Chondrocyte (in vitro differentiated cells): Measurements from ENCODE around the gene MRPS30. TPM values are rescaled to one million over a fixed set of nuclear protein-coding genes. Genes with fewer than 3 reads are reported as not detected.

Experiments
- DNase-seq: peaks from one replicate; pipeline ENCODE4 v3.0.0; 2021; ENCODE audit warnings: mixed read lengths, low spot score
- H3K27ac Mint-ChIP-seq: one replicate; pipeline ENCODE4 v1.8.0; 2021; ENCODE audit warnings: mild to moderate bottlenecking, moderate library complexity, mixed read lengths; ENCODE audit not compliant: unreplicated experiment
- H3K27me3 Mint-ChIP-seq: 2 replicates; pipeline ENCODE4 v1.8.0; 2021; ENCODE audit warnings: low read depth, mixed read lengths
- H3K36me3 Mint-ChIP-seq: 2 replicates; pipeline ENCODE4 v1.8.0; 2021; ENCODE audit warnings: low read depth, mixed read lengths
- H3K4me1 Mint-ChIP-seq: 2 replicates; pipeline ENCODE4 v1.8.0; 2021; ENCODE audit warnings: low read depth, mild to moderate bottlenecking, mixed read lengths
- H3K4me3 Mint-ChIP-seq: one replicate; pipeline ENCODE4 v1.8.0; 2021; ENCODE audit warnings: mild to moderate bottlenecking, moderate library complexity, mixed read lengths; ENCODE audit not compliant: unreplicated experiment
- H3K9me3 Mint-ChIP-seq: 2 replicates; pipeline ENCODE4 v1.8.0; 2021; ENCODE audit warnings: low read depth, mixed read lengths
- total RNA-seq: library from RNA; stranded (reverse); gene quantifications from 3 replicates; pipeline ENCODE4 v1.2.1, GENCODE V29; 2021
- TF ChIP-seq, protein P1 (sequence below): fragments of 200-600 bp; sonication (generic); IDR thresholded peaks from 2 replicates; pipeline ENCODE4 v1.5.0; 2021; ENCODE audit warnings: antibody characterized with exemption, mild to moderate bottlenecking, moderate library complexity

MRPS30 gene
- total RNA-seq, 1 donor from 2014 or later: 30.3 TPM

- Mint-ChIP-seq H3K27me3 (peaks cover 1% of the 10 kb centered on the region), H3K4me1 (peaks cover 9% of the 10 kb centered on the region), H3K27ac (no peak overlapping the region), H3K4me3 (no peak overlapping the region), H3K36me3 (peaks cover 4% of the 10 kb centered on the region), H3K9me3 (peaks cover 26% of the 10 kb centered on the region)
- DNase-seq: no peak
- TF ChIP-seq, protein P1, sequence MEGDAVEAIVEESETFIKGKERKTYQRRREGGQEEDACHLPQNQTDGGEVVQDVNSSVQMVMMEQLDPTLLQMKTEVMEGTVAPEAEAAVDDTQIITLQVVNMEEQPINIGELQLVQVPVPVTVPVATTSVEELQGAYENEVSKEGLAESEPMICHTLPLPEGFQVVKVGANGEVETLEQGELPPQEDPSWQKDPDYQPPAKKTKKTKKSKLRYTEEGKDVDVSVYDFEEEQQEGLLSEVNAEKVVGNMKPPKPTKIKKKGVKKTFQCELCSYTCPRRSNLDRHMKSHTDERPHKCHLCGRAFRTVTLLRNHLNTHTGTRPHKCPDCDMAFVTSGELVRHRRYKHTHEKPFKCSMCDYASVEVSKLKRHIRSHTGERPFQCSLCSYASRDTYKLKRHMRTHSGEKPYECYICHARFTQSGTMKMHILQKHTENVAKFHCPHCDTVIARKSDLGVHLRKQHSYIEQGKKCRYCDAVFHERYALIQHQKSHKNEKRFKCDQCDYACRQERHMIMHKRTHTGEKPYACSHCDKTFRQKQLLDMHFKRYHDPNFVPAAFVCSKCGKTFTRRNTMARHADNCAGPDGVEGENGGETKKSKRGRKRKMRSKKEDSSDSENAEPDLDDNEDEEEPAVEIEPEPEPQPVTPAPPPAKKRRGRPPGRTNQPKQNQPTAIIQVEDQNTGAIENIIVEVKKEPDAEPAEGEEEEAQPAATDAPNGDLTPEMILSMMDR: no peak
Measured at GRCh38 chr5:44794371-44794770, 14.4 kb upstream of the MRPS30 start.

DNA sequence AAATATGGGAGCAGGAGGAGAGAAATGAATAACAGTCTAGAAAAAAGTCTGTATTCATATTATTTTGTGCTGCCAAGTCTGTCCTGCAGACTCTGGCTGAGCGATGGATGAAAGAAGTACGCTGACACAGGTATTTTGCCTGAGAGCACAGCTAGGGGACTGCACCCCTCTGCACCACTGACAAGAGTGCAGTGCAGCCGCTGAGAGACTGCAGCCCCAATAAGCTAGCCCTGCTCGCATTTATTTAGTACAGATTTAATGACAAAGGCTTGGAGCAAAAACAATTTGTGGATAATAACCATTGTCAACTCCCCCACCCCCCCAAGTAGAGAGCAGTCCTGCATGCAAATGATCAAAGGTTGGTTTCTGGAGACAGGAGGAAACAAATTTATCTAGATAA lies 13.3 kb upstream of the MRPS30 start:
- peaks cover 26% of the 10 kb centered on the region for H3K9me3 Mint-ChIP-seq

GRCh38 chr5:44797841-44798240 lies 10.9 kb upstream of the MRPS30 start:
- TF ChIP-seq, protein P1: no peak
- H3K4me1 Mint-ChIP-seq: no peaks in the 10 kb centered on the region
- no peak overlapping the region for H3K27ac Mint-ChIP-seq
- peaks cover 18% of the 10 kb centered on the region for H3K9me3 Mint-ChIP-seq
- peaks cover 4% of the 10 kb centered on the region for H3K36me3 Mint-ChIP-seq
- no peak overlapping the region for H3K4me3 Mint-ChIP-seq
- no peak for DNase-seq
- peaks cover 1% of the 10 kb centered on the region for H3K27me3 Mint-ChIP-seq

More for the DNA sequence above, 13.3 kb upstream of the MRPS30 start:
- peaks cover 4% of the 10 kb centered on the region for H3K36me3 Mint-ChIP-seq
- H3K27me3 Mint-ChIP-seq: peaks cover 1% of the 10 kb centered on the region
- TF ChIP-seq, protein P1: no peak
- H3K27ac Mint-ChIP-seq: no peak overlapping the region
- H3K4me3 Mint-ChIP-seq: no peak overlapping the region
- DNase-seq: no peak
- no peaks in the 10 kb centered on the region for H3K4me1 Mint-ChIP-seq

DNA sequence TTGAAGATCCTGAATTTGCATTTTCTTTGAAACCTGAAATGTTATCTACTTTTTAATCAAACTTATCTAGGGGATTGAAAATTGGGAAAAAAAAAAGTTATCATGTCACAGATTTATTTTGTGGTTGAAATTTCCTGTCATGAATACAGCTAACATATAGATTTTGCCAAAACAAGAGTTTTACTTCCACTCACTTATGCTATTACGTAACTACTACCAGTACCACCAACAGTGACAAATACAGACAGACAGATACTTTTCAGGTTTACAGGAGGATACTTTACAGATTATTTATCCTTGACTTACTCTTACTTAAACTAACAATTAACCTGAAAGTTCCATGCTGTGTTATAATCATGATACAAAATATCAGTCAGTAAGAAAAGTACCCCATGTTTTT lies 6.8 kb upstream of the MRPS30 start:
- Mint-ChIP-seq H3K27ac (no peak overlapping the region), H3K4me3 (no peak overlapping the region), H3K36me3 (no peaks in the 10 kb centered on the region), H3K9me3 (no peaks in the 10 kb centered on the region), H3K4me1 (no peaks in the 10 kb centered on the region), H3K27me3 (peaks cover 2% of the 10 kb centered on the region)
- DNase-seq: no peak
- TF ChIP-seq, protein P1: no peak

DNA sequence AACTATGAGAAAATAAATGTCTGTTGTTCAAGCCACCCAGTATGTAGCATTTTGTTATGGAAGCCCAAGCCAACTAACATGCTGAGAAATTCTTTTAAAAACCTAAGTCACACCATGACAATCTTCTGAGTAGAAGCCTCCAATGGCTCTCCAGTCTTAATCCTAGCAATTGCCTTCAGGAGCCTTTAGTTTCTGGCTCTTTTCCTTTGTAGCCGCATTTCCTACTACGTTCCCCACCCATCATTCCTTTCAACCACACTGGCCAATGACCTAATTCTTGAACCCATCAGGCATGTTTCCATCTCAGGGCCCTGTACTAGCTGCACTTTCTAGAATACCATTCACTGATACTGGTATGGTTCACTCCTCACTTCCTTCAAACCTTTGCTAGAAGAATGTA lies 2.1 kb upstream of the MRPS30 start:
- TF ChIP-seq, protein P1: no peak
- Mint-ChIP-seq H3K36me3 (peaks cover 4% of the 10 kb centered on the region), H3K9me3 (no peaks in the 10 kb centered on the region), H3K4me3 (no peak overlapping the region), H3K27ac (no peak overlapping the region), H3K4me1 (peaks cover 25% of the 10 kb centered on the region), H3K27me3 (peaks cover 2% of the 10 kb centered on the region)
- no peak for DNase-seq
